Measurements from ENCODE around the gene CLPSL1.

DNA sequence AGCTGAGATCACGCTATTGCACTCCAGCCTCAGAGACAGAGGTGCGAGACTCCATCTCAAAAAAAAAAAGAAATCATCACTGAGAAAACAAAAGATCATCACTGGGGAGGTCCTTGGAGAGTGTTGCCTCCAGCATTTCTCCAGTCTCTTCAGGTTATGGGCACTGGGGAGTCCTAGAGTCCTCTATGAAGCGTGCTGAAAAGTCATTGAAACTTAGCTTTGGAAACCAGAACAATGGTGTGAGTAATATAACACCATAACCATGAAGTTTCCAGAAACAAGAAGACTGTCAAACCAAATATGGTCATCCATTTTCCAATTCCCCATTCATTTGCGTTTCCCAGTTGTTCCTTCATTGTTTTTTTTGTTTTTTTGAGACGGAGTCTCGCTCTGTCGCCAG lies 30.3 kb upstream of the CLPSL1 start:
- TF ChIP-seq CTCF (IDR thresholded peaks at IDR 0.05; ENCODE audit: borderline replicate concordance, extremely low read depth, low read length, poor library complexity, severe bottlenecking) (no peak), EZH2 (IDR thresholded peaks at IDR 0.05; ENCODE audit: borderline replicate concordance, low read depth, low read length, severe bottlenecking) (no peak)
